HuH-7 (cell line): ENCODE measurements around the gene PLCH1.
A peak's percentile ranks its signal among the peaks of the same experiment; 100 is the strongest.

Experiments used
- DNase-seq: peaks from one replicate; pipeline ENCODE4 v3.0.0; 2011; ENCODE audit warnings: low spot score

PLCH1 gene

GRCh38 chr3:155608228-155608920, 136.5 kb downstream of the PLCH1 start:
- no peak for DNase-seq

GRCh38 chr3:155607761-155608160, 137.1 kb downstream of the PLCH1 start:
- DNase-seq: no peak

GRCh38 chr3:155605571-155605970, 139.3 kb downstream of the PLCH1 start:
- peak; percentile 10 for DNase-seq

- DNase-seq: no peak
These were observed 139.9 kb downstream of the PLCH1 start for GRCh38 chr3:155604967-155605366.

- no peak for DNase-seq
These were observed 140.7 kb downstream of the PLCH1 start for GRCh38 chr3:155604126-155604525.

- DNase-seq: no peak
These were observed 141.6 kb downstream of the PLCH1 start for GRCh38 chr3:155603302-155603701.

GRCh38 chr3:155602307-155602706, 142.6 kb downstream of the PLCH1 start:
- DNase-seq: no peak

GRCh38 chr3:155598671-155599070, 146.2 kb downstream of the PLCH1 start:
- no peak for DNase-seq

GRCh38 chr3:155596615-155597014, 148.3 kb downstream of the PLCH1 start:
- DNase-seq: no peak

- no peak for DNase-seq
These were observed 149.5 kb downstream of the PLCH1 start for GRCh38 chr3:155595371-155595770.

- DNase-seq: no peak
These were observed 150.2 kb downstream of the PLCH1 start for GRCh38 chr3:155594526-155595187.

- no peak for DNase-seq
These were observed 157.3 kb downstream of the PLCH1 start for GRCh38 chr3:155587581-155587980.

GRCh38 chr3:155585384-155585783, 159.5 kb downstream of the PLCH1 start:
- no peak for DNase-seq

GRCh38 chr3:155581579-155581978, 163.3 kb downstream of the PLCH1 start:
- DNase-seq: no peak

GRCh38 chr3:155572085-155572484, 172.8 kb downstream of the PLCH1 start:
- DNase-seq: no peak

GRCh38 chr3:155568295-155568694, 176.6 kb downstream of the PLCH1 start:
- DNase-seq: no peak

GRCh38 chr3:155560594-155560993, 184.3 kb downstream of the PLCH1 start:
- DNase-seq: no peak

- DNase-seq: no peak
These were observed 184.7 kb downstream of the PLCH1 start for GRCh38 chr3:155560135-155560534.

- DNase-seq: no peak
These were observed 188.3 kb downstream of the PLCH1 start for GRCh38 chr3:155556531-155556930.

GRCh38 chr3:155555479-155556060, 189.3 kb downstream of the PLCH1 start:
- peak; percentile 4 for DNase-seq

GRCh38 chr3:155554777-155555451, 190.0 kb downstream of the PLCH1 start:
- peak; percentile 19 for DNase-seq

- DNase-seq: no peak
These were observed 191.1 kb downstream of the PLCH1 start for GRCh38 chr3:155553780-155554179.

- DNase-seq: no peak
These were observed 191.5 kb downstream of the PLCH1 start for GRCh38 chr3:155553326-155553725.
